Endothelial cell of umbilical vein (primary cell): ENCODE measurements around the gene RBM38. TPM values are rescaled to one million over a fixed set of nuclear protein-coding genes. Genes with fewer than 3 reads are reported as not detected.

Source experiments
- BruUV-seq: library from RNA; stranded (reverse); fragments of 400-500 nt; replicated peaks from 2 replicates; lab custom pipeline; 2021; lab: Mats Ljungman, UMichigan
- CTCF ChIA-PET: fragments of 300-600, 350-600 bp; sonication (Branson Sonifier 250); formaldehyde crosslinking; loops from one replicate; lab custom pipeline; 2021; ENCODE audit warnings: antibody characterized with exemption, inconsistent platforms; lab: Charles Lee
- POLR2A ChIA-PET: fragments of 300-600, 350-600 bp; sonication (Branson Sonifier 250); formaldehyde crosslinking; loops from one replicate; lab custom pipeline; 2021; ENCODE audit warnings: antibody characterized with exemption, inconsistent platforms; lab: Charles Lee
- DNase-seq: peaks from one replicate; pipeline ENCODE4 v3.0.0-alpha.2; 2011; ENCODE audit warnings: low read depth, low spot score
- FAIRE-seq: peaks from 2 replicates; lab custom pipeline; 2011; peaks lifted over from hg19 to GRCh38; lab: Jason Lieb, UNC
- H2AFZ ChIP-seq: 2 replicates; pipeline ENCODE4 v1.6.0; 2012; ENCODE audit warnings: low read depth, low read length, control low read depth, inconsistent platforms
- H3K27ac ChIP-seq: 2 replicates; pipeline ENCODE4 v1.5.1; 2011; ENCODE audit warnings: low read depth, mild to moderate bottlenecking, control low read depth, low read length, moderate library complexity; ENCODE audit not compliant: insufficient read depth
- H3K27me3 ChIP-seq, 2 experiments: 2 replicates each; pipeline versions ENCODE4 v1.6.0 to v1.6.1; 2011; ENCODE audit warnings: low read length in 2 of 2, mixed read lengths in 1 of 2; ENCODE audit not compliant: control insufficient read depth in 2 of 2, insufficient read depth in 2 of 2
- H3K36me3 ChIP-seq, 2 experiments: 2 replicates in 1 of 2; 3 replicates in 1 of 2; pipeline ENCODE4 v1.5.1; 2011; ENCODE audit warnings: low read length in 2 of 2, mild to moderate bottlenecking in 1 of 2, moderate library complexity in 1 of 2; ENCODE audit not compliant: control insufficient read depth in 2 of 2, insufficient read depth in 2 of 2; ENCODE audit errors: extremely low read depth in 1 of 2
- H3K4me1 ChIP-seq: 3 replicates; pipeline ENCODE4 v1.5.1; 2011; ENCODE audit warnings: mild to moderate bottlenecking, low read length; ENCODE audit not compliant: control insufficient read depth, insufficient read depth; ENCODE audit errors: extremely low read depth
- H3K4me2 ChIP-seq: 2 replicates; pipeline ENCODE4 v1.6.1; 2011; ENCODE audit warnings: low read length, control low read depth, mixed read lengths; ENCODE audit not compliant: insufficient read depth
- H3K4me3 ChIP-seq, 3 experiments: fragments of 200-600 bp in 1 of 3; sonication (generic), shearing (Covaris generic) in 1 of 3; replicated peaks in 1 of 3; 2 replicates each; pipeline ENCODE4 v1.5.1; 2011 to 2016; ENCODE audit warnings: control low read depth in 3 of 3, low read length in 3 of 3, mild to moderate bottlenecking in 2 of 3, inconsistent platforms in 1 of 3, low read depth in 1 of 3, moderate library complexity in 1 of 3; ENCODE audit not compliant: insufficient read depth in 1 of 3
- H3K79me2 ChIP-seq: 2 replicates; pipeline ENCODE4 v1.6.0; 2012; ENCODE audit warnings: low read length, inconsistent platforms; ENCODE audit not compliant: control insufficient read depth, insufficient read depth
- H3K9ac ChIP-seq: replicated peaks from 2 replicates; pipeline ENCODE3; 2011; ENCODE audit warnings: low read length, control low read depth; ENCODE audit not compliant: insufficient read depth; ENCODE audit errors: extremely low read depth
- H3K9me1 ChIP-seq: replicated peaks from 3 replicates; pipeline ENCODE4 v1.6.0; 2011; ENCODE audit warnings: mild to moderate bottlenecking, low read length; ENCODE audit not compliant: control insufficient read depth, insufficient read depth; ENCODE audit errors: extremely low read depth
- H3K9me3 ChIP-seq: replicated peaks from 2 replicates; pipeline ENCODE4 v1.5.1; 2012; ENCODE audit warnings: low read length, inconsistent platforms; ENCODE audit not compliant: control insufficient read depth, insufficient read depth
- H4K20me1 ChIP-seq: replicated peaks from 2 replicates; pipeline ENCODE3; 2011; ENCODE audit warnings: mild to moderate bottlenecking, low read length; ENCODE audit not compliant: control insufficient read depth, insufficient read depth; ENCODE audit errors: extremely low read depth
- EZH2 ChIP-seq: IDR thresholded peaks from 2 replicates; pipeline ENCODE4 v1.6.1; 2012; ENCODE audit warnings: borderline replicate concordance, low read depth, mild to moderate bottlenecking, moderate library complexity, low read length, inconsistent platforms; ENCODE audit not compliant: severe bottlenecking
- FOS ChIP-seq: IDR thresholded peaks from 2 replicates; pipeline ENCODE4 v1.6.1; 2011; ENCODE audit warnings: mild to moderate bottlenecking, low read length, moderate library complexity, borderline replicate concordance; ENCODE audit not compliant: insufficient read depth
- GATA2 ChIP-seq: IDR thresholded peaks from 2 replicates; pipeline ENCODE4 v1.7.0; 2011; ENCODE audit warnings: low read depth, mild to moderate bottlenecking, moderate library complexity, mixed read lengths, low read length; ENCODE audit not compliant: insufficient read length, insufficient read depth
- JUN ChIP-seq: IDR thresholded peaks from 2 replicates; pipeline ENCODE4 v1.6.1; 2011; ENCODE audit warnings: borderline replicate concordance, low read depth; ENCODE audit not compliant: insufficient read length, insufficient read depth
- MYC ChIP-seq: IDR thresholded peaks from one replicate; pipeline ENCODE4 v1.6.1; 2011; ENCODE audit warnings: mild to moderate bottlenecking, low read depth, low read length
- POLR2A ChIP-seq: IDR thresholded peaks from 2 replicates; pipeline ENCODE4 v1.6.1; 2012; ENCODE audit warnings: low read depth, mild to moderate bottlenecking, control low read depth, low read length
- POLR2AphosphoS5 ChIP-seq: IDR thresholded peaks from 2 replicates; pipeline ENCODE4 v1.6.1; 2012; ENCODE audit warnings: low read depth, mild to moderate bottlenecking, control low read depth, low read length, moderate library complexity; ENCODE audit not compliant: insufficient read depth
- dilution Hi-C: fragments of 300-500 bp; cut with MboI; formaldehyde crosslinking; loops from one replicate; pipeline ENCODE4 v1.15.0; 2019; ENCODE audit warnings: low sequenced_read_pairs; ENCODE audit not compliant: extremely low pct_ligation_motif_present
- intact Hi-C: fragments of 100-400 bp; cut with micrococcal nuclease; formaldehyde crosslinking; loops from one replicate; pipeline ENCODE4 v1.10.0; 2022
- polyA plus RNA-seq, 4 experiments: library from polyadenylated mRNA; depleted of rRNA in 3 of 4; stranded (reverse) in 3 of 4; unstranded in 1 of 4; fragments of >200 nt; gene quantifications; 2 replicates each; pipeline versions ENCODE4 v1.2.1 to v1.2.3, GENCODE V29; 2011 to 2012; ENCODE audit warnings: missing spikeins in 1 of 4
- total RNA-seq: library from RNA; stranded (reverse); gene quantifications from 2 replicates; pipeline ENCODE4 v1.2.3, GENCODE V29; 2021
- TF ChIP-seq, protein P1 (sequence below), 2 donors: IDR thresholded peaks; 1 replicate in 1 of 2; 2 replicates in 1 of 2; pipeline ENCODE4 v1.5.1; 2011; ENCODE audit warnings: low read length in 2 of 2, mild to moderate bottlenecking in 2 of 2, moderate library complexity in 2 of 2, control low read depth in 1 of 2, inconsistent platforms in 1 of 2, low read depth in 1 of 2; ENCODE audit not compliant: insufficient read depth in 1 of 2; ENCODE audit errors: extremely low read depth in 1 of 2
- TF ChIP-seq, protein P2 (sequence below): IDR thresholded peaks from 2 replicates; pipeline ENCODE4 v1.6.1; 2011; ENCODE audit not compliant: insufficient read depth, insufficient read length

RBM38 gene
- total and polyA plus RNA-seq, 2 donors (not counting 3 experiments of a cell fraction or from before 2014, with no cell fraction given), result 22.1 to 37.4 TPM

- Histone ChIP-seq H3K9me3 (no peaks in the 10 kb centered on the region), H4K20me1 (no peaks in the 10 kb centered on the region), H3K36me3 (peaks cover 44 to 63% of the 10 kb centered on the region in 2 experiments), H3K9ac (no peak overlapping the region), H2AFZ (no peak overlapping the region), H3K4me2 (no peak overlapping the region), H3K79me2 (no peaks in the 10 kb centered on the region), H3K9me1 (no peaks in the 10 kb centered on the region), H3K27ac (no peak overlapping the region), H3K4me1 (no peaks in the 10 kb centered on the region), H3K4me3 (no peak overlapping the region), H3K27me3 (no peaks in the 10 kb centered on the region)
- dilution Hi-C loops, result no loop called here
- DNase-seq, result no peak
- no peak for FAIRE-seq
- ChIA-PET POLR2A (no interaction called here), CTCF (interaction anchor here (0.8 to 1.5 kb wide), 2 partner anchors 10 to 11 kb away, joined by 3 to 6 read pairs; no protein-coding TSS in a partner anchor)
- no peak for TF ChIP-seq JUN
- TF ChIP-seq POLR2AphosphoS5, result no peak
- no peak for TF ChIP-seq GATA2
- TF ChIP-seq POLR2A, result no peak
- no peak for TF ChIP-seq EZH2
- no peak for TF ChIP-seq MYC
- no peak for TF ChIP-seq FOS
- TF ChIP-seq, protein P1, sequence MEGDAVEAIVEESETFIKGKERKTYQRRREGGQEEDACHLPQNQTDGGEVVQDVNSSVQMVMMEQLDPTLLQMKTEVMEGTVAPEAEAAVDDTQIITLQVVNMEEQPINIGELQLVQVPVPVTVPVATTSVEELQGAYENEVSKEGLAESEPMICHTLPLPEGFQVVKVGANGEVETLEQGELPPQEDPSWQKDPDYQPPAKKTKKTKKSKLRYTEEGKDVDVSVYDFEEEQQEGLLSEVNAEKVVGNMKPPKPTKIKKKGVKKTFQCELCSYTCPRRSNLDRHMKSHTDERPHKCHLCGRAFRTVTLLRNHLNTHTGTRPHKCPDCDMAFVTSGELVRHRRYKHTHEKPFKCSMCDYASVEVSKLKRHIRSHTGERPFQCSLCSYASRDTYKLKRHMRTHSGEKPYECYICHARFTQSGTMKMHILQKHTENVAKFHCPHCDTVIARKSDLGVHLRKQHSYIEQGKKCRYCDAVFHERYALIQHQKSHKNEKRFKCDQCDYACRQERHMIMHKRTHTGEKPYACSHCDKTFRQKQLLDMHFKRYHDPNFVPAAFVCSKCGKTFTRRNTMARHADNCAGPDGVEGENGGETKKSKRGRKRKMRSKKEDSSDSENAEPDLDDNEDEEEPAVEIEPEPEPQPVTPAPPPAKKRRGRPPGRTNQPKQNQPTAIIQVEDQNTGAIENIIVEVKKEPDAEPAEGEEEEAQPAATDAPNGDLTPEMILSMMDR (IDR thresholded peaks at IDR 0.05; ENCODE audit: extremely low read depth in 1 of 2, insufficient read depth in 1 of 2, low read depth in 1 of 2, low read length in 2 of 2), result no peak
- TF ChIP-seq, protein P2, sequence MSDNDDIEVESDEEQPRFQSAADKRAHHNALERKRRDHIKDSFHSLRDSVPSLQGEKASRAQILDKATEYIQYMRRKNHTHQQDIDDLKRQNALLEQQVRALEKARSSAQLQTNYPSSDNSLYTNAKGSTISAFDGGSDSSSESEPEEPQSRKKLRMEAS, result no peak
- intact Hi-C loops, result no loop called here
- no TSS peak for BruUV-seq
Measured at GRCh38 chr20:57370316-57370715, 20.9 kb upstream of the RBM38 start.
